HuH-7.5 (cell line): ENCODE data around the gene NALCN.

ENCODE experiments used
- DNase-seq: peaks from one replicate; pipeline ENCODE4 v3.0.0; 2011; ENCODE audit warnings: low spot score

The NALCN gene

DNA sequence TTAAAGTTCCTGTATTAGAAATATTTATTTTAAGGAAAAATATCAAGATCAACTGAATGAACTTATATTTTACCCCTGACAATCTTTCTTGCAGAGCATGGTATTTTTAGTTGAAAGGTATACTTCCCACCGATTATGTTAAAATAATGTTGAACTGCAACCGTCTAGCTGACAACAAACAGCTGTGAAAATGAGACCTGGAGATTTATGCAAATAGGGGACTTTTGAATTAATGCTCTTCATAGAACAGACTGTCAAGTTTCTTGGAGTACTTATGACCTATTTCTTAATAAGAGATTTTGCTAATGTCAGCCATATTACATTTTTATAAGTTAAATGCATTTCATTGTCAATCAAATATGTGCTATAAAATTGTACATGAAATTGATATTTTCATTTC is 210.9 kb downstream of the NALCN start:
- DNase-seq = no peak

DNA sequence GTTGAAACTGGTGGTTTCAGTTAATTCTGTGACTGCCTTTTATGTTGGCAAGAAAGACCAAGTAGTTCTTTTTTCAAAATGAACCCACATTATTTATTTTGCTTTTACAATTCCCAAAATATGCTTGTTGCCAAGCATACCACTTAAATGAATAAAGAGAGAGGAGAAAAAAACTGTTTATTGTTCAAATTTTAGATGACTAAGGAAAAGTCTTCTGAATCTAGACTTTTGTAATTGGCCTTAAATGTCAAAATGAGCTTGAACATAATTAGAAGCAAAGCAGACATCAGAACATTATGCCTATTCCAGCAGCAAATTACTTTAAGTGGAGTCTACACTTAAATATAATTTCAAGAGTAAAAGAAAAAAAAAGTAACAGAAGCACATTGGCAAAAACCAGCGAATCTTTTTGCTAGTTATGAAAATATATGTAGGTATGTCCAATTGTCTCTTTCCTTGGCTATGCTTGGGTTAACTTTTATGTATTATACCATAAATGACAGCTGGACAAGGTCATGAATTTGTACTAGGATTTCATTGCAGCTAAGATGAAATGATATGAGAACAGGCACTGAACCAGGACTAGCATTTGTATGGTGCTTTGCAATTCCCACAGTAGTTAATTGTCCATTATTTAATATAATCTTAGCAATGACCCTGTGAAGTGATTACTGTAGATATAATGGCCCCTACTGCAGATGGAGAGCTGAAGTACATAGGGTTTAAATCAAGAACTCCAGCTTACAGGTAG is 211.9 kb downstream of the NALCN start:
- DNase-seq = no peak

DNA sequence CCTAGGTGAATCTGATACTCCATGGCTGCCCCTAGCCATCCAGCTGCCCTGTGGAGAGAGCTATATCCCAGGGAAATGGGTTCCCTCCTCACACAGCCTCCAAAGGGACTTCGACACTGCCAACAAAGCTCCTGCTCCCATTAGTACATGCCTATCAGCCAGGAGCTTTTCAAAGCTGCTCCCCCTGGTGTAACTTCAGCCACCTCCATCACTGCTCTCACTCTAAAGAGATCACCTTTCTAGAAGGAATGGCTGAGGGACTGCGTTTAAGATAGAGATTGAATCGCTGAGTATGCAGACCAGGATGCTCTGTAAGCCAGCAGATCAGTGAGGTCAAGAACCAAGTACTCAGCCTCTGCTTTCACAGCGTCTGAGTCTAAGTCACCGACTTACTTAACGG is 213.7 kb downstream of the NALCN start:
- DNase-seq = no peak

DNA sequence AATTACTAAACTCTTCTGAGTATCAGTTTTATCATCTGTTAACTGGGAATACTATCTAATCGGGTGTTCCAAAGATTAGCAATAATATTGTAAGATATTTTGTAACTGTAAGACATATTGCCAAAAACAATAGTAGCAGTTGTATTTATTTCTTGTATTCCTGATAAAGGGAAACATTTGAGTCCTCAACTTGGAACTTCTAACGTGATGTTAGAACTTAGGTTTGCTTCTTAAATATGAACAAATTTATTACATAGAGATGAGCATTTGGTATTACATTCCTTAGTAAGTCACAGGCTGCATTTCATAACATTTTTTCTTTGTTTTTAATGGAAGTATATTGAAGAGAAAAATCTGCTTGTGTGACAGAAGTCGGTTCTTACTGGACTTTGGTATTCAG is 225.3 kb downstream of the NALCN start:
- DNase-seq = no peak

DNA sequence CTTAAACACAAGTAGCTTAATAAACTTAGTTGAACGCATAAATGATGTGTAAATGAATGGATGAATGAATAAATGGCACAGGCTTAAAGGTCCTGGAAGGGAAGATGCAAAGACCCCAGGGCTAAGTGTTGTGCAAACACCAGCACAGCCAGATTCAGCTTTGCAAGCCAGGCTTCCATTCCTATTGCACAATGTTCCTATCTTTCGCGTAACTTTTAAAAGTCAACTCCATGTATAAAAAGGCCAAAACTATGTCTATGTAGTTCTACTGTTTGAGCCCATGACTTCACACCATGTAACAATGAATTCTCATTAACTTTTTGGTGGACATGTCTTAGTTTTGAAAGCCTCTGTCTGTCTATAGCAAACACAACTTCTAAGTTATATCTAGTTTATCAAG is 226.0 kb downstream of the NALCN start:
- no peak for DNase-seq

DNA sequence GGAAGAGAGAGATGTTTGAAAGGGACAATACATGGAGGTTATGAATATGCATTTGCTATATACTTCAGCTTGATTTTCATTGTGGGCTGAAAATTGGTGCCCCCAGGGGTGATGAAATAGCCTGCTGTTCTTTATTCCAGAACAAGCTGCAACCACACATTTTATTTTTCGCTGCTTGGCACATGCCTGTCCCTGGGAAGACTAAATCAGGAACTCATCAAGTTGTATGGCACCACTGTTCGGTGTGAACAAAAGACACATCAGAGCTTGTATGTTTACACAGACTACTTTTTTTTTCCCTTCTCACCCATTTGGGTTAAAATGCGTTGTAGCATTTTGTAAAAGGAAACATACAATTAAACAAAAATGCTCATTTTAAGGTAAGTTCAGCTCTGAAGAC is 230.7 kb downstream of the NALCN start:
- DNase-seq = no peak

DNA sequence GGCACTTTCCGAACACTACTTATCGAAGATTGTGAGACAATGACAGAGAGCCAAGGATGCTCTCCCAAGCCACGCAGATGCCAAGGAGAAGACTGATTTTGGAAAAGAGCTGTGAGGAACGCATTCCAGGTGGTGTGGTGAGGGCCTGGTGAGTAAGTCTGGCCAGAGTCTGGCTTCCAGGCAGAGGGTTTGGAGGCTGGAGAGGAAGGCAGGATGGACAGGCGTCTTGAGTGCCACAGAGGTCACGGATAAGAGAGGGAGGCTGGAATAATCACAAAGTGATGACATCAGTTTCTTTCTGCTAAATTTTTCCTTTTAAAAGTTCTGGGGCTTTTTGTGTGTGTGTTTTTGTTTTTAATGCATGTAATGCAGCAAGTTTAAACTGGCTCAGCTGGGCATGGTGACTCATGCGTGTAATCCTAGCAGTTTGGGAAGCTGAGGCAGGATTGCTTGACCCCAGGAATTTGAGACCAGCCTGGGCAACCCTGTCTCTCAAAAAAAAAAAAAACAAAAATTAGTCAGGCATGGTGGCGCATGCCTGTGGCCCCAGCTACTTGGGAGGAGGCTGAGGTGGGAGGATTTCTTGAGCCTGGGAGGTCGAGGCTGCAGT is 235.1 kb downstream of the NALCN start:
- no peak for DNase-seq

DNA sequence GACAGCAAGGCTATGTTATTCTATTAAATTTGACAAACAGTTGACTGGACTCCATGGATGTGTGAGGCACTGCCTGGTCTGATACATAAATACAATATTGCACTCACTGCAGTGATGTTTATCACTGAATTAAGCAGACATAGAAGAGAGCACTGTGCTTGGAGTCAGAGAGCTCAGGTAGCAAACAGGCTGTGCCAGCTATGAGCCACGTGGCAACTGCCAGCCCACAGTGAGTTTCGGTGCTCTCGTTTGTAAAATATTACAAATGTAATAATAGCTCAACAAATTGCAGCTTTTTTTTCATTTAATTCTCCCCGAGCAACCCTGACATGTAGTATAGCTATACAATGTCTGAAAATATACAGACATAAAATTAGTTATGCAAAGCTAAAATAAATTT is 237.3 kb downstream of the NALCN start:
- DNase-seq = no peak

DNA sequence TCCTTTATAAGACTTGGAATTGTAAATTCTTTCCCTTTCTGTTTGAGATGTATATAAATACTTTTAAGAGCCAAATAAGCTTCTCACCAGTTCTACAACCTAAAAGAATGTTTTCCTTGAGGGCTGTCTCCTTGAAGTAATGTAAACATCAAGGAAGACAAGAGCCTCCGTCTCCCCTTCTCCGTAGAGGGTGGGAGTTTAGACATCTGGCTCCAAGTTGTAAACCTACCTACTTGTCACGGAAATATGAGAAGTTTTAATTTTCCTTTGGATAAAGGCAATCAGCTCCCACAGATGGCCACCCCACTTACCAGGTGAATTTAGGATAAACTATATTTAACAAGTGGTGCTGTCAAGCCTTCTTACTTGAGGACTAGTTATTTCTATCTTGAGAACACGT is 237.9 kb downstream of the NALCN start:
- no peak for DNase-seq

DNA sequence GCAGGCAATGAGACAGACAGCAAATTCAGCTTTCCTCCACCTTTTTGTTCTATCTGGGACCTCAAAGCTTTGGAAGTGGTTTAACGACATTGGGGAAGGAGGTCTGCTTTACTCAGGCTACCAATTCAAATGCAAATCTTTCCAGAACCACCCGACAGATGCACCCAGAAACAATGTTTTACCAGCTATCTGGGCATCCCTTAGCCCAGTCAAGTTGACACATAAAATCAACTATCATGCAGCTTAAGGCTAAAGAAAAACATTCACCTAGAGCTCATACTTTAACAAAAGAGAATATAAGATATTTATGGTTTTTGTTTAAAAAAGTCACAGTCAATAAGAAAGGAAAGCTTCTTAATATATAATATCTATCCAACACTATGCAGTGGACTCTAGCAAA is 246.0 kb downstream of the NALCN start:
- no peak for DNase-seq

DNA sequence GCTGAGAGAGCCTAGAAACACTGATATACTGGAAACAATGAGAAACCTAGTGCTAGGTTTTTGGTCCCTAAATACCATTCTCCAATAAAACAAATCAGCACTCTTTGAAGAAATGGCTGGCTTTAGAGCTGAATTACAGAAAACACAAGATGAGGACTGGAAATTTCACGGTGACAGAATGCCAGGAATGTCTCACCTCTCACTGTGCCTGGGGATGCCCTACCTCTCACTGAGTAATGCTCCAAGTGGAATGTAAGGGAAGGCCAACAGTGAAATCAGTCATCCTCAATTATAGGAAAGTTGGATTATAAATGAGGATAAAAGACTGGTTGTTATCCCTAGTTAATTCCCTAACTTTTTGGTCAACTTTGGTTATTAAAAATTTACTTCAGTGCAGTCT is 259.0 kb downstream of the NALCN start:
- DNase-seq = no peak

DNA sequence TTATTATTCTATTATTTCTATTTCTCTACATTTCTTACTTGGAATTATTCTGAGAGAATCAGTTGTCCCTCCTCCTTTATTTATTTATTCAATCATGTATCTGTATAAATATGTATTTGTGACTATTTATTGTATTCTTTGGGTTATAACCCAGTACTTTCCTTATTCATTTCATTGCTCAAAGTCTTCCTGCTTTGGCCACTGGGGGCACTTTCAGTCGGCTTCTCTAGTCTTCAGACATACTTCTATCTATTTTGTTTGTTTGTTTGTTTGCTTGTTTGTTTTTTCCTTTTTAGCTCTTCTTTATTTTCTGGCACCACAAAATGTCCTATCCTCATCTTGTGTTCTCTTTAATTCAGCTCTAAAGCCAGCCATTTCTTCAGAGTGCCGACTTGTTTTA is 260.4 kb downstream of the NALCN start:
- no peak for DNase-seq

DNA sequence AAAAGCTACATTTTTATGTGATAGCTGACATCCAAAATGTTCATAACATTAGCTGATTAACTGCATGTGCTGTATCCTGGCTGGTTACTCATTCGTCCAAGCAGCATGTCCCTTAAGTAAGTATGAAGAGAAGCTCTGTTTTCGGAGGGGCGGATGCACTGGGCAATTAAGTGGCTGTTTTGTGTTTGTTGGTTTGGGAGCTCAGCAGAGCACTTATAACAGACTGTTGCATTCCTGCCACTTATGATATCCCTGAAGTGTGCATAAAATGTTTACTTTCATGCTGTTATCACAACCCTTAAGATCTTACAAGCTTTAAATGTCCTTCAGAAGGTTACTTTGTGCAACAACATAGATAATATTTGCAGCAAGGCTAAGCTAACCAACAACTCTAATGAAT is 264.1 kb downstream of the NALCN start:
- DNase-seq = no peak

DNA sequence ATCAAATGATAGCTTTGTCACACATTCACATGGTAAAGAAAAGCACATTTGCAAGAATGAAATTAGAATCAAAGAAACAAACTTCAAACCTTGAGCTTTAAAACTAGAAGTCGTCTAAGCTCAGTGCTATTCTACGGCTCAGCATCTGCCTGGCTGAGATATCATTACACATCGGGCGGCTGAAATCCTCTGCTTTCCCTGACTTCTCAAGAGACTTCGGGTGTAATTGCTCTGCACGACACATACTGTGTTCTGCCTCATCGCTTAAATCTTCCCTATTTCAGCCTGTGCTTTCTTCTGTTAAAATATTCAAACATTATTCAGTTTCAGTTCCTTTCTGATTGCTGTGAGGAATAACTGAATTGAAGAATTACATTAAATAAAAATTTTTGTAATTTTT is 265.3 kb downstream of the NALCN start:
- DNase-seq = no peak

DNA sequence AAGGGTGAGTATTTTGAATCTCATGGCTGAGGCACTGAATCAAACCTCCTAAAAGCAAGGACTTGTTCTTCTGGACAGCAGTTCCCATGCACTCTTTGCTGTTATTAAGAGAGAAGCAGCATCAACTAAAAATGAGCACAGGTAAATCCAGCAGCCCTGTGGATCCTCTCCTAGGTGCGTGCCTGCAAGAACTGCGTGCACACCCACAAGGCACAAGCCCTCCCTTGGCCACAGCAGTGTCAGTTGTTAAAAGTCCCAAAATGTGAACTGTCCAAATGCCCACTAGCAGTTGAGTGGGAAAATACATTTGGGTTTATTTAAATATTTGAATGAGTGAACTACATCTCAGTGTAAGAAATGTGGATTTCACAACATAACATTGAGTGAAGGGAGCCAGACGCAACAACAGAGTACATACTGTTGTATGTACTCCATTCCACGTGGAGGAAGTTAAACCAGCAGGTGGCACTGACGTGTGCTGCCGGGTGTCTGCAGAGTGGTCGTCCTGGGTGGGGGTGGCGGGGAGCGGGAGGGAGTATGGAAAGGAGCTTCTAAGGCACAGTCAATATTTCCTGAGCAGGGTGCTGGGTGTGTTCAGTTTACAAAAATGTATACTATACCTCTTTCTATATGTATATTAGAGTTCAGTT is 266.4 kb downstream of the NALCN start:
- DNase-seq = no peak

DNA sequence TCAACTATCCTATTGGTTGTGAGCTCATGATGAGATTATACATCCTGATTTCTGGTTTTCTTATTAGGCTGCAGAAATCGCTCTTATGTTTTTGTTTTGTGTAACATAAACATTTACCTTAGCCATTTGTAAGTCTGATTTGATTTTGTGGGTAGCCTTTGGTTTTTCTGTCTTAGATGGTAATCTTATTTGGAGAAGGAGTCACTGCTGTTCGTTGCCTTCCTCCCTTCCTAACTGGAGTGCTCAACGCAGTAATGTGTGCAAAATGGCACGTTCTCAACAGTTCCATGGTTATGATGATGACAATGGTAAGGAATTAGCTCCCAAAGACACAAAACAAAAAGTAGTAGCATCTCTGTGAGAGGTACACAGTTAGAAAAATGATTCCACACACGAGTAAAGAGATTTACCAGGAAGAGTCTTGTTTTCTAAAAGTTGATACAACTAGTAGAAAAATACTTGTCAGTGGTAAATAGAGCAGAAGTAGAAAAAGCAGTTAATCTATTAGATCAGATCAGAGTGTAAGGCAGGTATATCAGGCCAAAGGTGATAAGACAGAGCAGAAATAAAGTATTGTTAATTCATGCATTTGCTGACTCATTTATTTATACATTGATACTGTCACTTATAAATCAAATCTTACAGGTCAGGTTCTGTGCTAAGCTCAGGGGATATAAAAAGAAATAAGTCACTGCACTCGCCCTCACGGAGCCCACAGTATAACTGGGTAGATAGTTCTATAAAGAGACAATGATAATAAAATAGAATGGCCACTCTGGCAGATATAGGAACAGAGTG is 270.0 kb downstream of the NALCN start:
- DNase-seq = no peak

DNA sequence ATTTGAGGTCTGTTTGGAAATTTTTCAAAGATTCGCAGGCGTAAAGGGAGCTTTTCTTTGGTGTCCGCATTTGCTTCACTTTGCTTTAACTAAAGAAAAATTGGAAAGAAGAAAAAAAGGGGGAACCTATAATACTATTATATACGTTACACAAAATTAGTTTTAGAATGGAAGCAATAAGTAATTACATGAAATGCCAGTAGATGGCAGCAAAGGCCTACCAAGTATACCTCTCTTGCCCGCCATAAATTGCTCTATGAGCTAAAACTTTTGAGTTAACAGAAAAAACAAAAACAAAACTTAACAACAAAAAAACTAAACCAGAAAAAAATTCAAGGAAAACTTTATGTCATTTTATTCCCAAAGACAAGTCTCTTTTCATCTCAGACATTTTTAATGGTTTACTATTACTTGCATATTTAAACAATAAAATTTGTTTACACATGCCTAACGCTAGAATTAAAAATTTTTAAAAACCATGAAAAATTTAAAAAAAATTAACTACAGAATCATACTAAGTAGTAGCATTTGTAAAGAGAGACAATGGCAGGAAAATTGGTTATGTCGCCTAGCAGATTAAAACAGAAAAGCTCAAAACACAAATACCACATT is 271.4 kb downstream of the NALCN start:
- no peak for DNase-seq

DNA sequence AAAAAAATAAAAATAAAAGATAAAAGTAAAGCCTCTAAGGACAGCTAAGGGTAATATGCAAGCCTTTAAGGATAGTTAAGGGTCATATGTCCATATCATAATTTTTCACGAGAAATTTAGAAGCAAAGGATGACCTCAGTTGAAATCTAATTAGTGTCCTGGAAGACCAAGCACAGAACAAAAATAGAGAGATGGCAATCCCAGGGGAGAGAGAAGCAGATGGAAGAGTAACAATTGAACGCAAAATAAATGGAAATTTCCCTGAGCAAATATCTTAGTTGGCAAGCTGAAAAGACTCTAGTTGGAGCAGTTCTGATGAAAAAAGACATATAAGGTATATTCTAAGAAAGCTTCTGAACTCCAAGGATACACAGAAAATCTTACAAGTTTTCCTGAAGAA is 275.4 kb downstream of the NALCN start:
- no peak for DNase-seq

DNA sequence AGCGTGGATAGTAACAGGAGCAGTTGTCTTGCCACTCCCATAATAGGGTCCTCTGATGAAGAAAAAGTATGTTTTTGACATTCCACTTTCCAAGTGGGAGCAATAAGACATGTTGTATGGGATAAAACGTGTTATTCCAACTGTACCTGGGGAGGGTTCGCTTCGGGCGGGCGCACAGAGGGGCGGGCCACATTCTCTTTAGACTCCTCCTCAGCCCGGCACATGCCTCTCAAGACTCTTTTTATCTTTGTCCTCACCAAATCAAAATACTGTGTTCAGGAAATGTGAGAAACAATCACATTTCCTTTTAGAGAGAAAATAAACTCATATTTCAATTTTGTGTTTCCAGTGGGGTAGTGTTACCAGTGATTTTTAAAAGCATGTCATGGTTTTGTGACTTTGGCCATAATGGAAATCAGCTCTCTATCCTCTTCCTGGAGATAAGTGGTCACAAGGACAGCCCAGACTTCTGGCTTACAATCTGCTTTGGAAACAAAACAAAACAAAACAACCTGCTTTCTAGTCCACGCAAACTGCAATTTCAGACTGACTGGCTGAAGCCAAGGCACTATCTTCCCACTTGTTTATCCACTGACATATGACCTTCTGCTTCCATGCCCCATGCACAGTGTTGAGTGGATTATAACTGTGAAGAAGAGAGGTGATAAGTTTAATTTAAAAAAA is 276.1 kb downstream of the NALCN start:
- DNase-seq = no peak

DNA sequence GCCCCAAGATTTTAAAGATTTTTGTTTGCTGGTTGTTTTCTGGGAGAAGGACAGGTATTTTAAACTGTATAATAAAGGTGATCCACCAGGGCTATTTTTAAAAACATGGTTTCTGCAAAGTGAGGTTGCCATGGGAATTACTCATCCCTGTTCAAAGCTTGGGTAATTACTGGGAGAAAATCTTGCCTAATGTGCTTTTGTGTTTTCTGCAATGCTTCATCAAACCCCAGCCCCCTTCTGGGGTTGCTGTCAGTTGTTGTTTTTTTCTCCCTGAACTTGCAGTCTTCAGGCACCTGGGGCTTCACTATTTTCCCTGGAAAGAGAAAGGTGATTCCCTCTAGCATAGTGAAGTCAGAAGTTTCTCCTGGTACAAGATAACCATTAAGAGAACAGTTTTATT is 277.2 kb downstream of the NALCN start:
- DNase-seq = no peak

DNA sequence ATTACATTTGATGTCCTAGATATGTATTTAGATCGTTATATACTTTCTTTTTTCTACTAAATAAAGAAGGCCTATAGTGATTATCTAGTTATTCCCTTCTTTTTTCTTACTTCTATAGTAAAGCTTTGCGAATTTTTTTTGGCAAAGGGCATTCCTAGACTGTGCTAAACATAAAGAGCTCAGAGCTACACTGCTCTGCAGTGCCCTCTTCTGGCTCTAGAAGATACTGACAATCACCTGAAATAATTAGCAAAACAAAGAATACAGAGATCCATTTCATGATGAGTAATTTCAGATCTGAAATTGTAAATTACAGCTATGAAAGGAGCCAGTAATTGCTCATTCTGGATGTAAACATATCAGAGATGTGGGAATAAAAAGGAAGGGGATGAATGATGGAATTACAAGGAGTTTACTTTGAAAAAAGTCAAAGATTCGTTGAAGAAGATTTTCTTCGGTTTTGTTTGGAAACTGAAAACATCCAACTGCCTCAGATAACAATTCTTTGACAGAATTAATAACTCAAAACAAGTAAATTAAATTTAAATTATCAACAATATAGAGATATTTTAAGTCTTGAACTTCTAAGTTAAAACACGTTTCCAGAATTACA is 288.5 kb downstream of the NALCN start:
- DNase-seq = peak; percentile 6
